ENCODE results near the gene RCAN3.
"Not testable (repeated sequence)": the region's sequence is repeated elsewhere in the genome, so short reads cannot be mapped to it uniquely, and the experiment has no call there.

RCAN3 gene

GRCh38 chr1:24486331-24487065 is 16.1 kb upstream of the RCAN3 start:
- no peak for FAIRE-seq

GRCh38 chr1:24487455-24487854 is 15.2 kb upstream of the RCAN3 start:
- FAIRE-seq = no peak

DNA sequence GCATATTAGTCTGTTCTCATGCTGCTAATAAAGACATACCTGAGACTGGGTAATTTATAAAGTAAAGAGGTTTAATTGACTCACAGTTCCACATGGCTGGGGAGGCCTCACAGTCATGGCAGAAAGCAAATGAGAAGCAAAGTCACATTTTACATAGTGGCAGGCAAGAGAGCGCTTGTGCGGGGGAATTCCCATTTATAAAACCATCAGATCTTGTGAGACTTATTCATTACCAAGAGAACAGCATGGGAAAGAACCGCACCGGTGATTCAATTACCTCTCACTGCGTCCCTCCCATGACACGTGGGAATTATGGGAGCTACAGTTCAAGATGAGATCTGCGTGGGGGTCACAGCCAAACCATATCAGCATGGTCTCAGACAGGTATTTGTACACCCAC is 14.5 kb upstream of the RCAN3 start:
- not testable (repeated sequence) for FAIRE-seq

DNA sequence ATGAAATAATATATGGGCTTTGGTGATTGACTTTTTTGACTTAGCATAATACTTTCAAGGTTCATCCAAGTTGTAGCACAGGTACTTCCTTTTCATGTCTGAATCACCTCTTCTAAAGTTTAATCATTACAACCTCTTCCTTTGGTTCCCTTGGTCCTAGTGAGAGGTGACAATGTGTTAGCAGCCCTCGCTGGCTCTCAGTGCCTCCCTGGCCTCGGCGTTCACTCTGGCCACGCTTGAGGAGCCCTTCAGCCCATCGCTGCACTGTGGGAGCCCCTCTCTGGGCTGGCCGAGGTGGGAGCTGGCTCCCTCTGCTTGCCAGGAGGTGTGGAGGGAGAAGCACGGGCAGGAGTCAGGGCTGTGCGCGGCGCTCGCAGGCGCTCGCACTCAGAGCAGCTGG is 13.0 kb upstream of the RCAN3 start:
- FAIRE-seq = no peak

GRCh38 chr1:24490101-24490781 is 12.4 kb upstream of the RCAN3 start:
- no peak for FAIRE-seq

DNA sequence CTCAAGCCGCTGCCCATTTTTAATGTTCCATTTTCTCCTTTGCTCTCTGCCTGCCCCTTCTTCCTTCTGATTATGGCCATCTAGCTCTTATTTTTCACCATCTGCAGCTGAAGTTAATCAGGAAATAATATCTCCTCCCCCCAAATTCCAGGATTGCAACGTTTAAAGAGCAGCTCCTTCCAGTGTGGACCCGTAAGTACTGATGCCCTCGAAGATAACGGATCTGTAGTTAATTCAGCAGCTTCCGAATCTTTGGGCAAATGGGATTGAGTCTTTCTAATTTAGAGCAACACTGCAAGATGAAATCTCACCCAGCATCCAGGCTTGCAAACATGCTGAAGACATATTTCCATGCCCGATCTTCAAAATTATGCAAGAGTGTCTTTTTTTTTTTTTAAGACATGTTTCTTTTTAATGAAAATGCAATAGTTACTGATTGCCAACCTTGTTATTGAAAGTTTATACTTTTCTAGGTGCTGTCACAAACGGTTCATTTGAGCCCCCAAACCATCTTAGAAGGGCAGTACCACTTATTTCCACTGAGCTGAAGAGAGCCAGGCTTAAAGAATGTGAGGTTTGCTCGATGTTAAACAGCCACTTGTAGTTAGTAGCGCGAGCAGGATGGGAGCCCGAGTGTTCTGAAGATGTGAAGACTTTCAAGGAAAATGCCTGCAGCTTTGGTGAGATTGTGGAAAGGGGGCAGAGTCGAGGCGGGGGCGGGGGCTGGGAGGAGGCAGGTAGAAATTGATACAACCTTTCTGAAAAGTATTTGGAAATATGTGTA is 10.9 kb upstream of the RCAN3 start:
- no peak for FAIRE-seq

- FAIRE-seq = not testable (repeated sequence)
Measured at GRCh38 chr1:24492935-24493334, 9.7 kb upstream of the RCAN3 start.

DNA sequence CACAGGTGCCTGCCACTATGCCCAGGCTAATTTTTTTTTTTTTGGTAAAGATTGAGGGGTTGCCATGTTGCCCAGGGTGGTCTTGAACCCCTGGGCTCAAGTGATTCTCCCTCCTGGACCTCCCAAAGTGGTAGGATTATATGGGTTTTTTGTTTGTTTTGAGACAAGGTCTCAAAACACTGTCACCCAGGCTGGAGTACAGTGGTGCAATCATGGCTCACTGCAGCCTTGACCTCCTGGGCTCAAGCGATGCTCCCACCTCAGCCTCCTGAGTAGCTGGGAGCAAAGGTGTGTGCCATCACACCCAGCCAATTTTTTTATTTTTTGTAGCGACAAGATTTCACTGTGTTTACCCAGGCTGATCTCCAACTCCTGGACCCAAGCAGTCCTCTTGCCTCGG is 8.9 kb upstream of the RCAN3 start:
- no peak for FAIRE-seq

- no peak for FAIRE-seq
Measured at GRCh38 chr1:24498589-24498988, 4.0 kb upstream of the RCAN3 start.

GRCh38 chr1:24500448-24501048 is 2.1 kb upstream of the RCAN3 start:
- no peak for FAIRE-seq

- FAIRE-seq = no peak
Measured at GRCh38 chr1:24501371-24502064, 1.1 kb upstream of the RCAN3 start.

DNA sequence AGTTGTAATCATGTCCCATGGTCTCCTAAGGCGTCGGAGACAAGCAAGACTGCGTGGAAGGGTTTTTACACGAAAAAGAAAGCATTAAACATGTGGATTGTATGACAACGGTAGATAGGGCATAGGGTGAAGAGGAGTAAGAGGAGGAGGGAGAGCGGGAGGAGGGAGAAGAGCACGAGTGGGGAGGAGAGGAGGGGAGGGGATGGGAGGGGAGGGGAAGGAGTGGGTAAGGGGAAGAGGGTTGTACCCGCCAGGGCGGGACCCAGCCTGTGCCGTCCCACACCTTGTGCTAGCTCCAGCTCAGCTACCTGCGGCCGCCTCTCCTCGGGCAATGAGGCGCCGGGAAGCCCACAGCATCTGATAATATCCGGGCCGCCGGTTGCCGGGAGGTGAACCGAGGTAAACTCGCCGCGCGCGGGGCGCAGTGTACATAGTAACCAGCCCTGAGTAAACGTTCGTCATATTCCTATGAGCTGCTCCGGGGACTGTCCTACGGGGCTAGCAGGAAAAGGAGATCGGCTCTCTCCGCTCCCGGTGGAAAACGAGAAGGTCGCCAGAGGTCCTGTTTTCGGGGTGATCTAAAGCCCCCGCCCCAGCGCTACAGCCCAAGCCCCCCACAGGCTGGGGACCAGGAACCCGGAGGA is 449 bp upstream of the RCAN3 start:
- FAIRE-seq = no peak

- FAIRE-seq = no peak
Measured at GRCh38 chr1:24503059-24503751, 569 bp downstream of the RCAN3 start.

- FAIRE-seq = no peak
Measured at GRCh38 chr1:24503870-24504523, 1.4 kb downstream of the RCAN3 start.

DNA sequence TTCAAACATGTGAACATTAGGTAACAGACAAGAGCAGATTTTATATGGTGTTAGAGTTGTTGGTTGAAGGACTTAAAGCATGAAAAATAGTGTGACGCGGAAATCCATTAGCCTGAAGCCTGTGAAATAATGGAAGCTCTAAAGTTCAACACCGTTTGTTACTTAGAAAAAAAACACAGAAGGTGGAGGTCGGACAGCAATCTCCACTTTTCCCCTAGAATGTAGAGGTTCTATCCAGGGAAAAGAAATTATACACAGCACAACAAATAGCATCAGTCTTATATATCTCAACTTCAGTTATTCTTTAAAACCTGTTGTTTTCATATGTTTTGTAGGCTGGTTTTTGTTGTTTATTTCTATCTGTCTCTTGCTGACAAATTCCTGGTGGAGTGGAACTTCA is 1.9 kb downstream of the RCAN3 start:
- peak; percentile 43 for FAIRE-seq

- peak; percentile 24 for FAIRE-seq
Measured at GRCh38 chr1:24505816-24506215, 3.2 kb downstream of the RCAN3 start.

DNA sequence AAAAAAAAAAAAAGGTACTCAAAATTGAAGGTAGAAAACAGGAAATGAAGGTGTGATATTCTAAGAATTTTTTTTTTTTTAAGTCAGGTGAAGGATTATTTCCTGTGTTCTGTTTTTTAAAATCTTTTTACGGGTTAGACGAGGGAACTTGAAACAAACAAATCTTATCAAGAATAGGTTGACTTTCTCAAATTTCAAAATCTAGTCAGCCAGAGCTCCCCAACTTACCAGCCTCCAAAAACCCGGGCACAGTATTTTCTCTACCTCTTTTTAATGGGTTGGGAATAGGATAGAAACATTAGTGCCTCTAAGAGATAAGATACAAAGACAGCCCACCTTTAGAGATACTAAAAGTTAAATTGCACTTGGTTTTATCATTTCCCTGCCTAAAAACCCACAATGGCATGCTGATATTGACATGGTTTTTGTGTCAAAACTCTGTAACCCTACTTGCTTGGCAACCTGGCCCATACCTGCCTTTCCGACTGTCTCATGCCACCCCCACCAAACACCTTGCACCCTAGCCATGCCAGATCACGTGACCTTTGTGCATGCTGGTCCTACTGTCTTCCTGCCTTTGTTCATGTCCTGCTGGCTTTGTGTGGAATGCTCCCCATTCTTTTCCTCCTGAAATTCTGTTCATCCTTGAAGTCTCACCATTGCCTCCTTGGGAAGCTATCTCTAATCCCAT is 4.2 kb downstream of the RCAN3 start:
- FAIRE-seq = no peak

DNA sequence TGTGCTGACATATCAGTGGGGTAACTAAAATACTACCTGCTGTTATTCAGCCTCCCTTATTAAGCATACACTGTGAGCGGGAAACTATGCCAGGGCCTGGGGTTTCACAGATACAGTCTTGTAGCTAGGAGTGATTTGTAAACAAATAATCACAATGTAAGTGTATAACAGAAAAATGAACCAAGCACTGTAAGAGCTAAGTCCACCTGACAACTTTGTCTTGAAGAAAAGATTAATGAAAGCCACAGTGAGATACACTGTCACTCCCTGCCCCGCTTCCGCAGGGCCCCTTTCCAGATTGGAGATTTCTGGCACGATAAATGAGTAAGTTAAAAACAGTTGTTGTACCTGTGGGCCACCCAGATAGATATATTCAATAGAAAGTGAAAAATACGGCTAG is 4.8 kb downstream of the RCAN3 start:
- FAIRE-seq = no peak

- FAIRE-seq = no peak
Measured at GRCh38 chr1:24508911-24509310, 6.3 kb downstream of the RCAN3 start.

DNA sequence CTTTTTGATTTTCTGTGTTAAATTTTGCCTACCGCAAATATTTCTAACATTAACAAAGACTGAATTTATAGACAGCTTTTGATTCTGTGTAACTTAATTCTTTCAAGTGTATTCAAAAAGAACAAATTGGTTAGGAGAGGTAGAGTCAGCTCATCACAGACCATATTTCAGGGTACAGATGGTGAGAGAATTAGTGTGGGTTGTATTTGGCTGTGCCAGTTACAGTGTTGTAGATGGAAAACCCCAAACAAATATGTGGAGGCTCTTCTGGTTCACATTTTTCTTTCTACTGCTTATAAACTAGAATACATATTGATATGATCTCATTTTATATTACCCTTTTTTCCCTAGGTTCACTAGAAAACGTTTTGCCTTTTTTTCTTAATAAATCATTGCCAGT is 11.1 kb downstream of the RCAN3 start:
- no peak for FAIRE-seq

Measured in islet of Langerhans (tissue), 1 donor.